Measurements from ENCODE around the gene VGLL4.

VGLL4 gene

DNA sequence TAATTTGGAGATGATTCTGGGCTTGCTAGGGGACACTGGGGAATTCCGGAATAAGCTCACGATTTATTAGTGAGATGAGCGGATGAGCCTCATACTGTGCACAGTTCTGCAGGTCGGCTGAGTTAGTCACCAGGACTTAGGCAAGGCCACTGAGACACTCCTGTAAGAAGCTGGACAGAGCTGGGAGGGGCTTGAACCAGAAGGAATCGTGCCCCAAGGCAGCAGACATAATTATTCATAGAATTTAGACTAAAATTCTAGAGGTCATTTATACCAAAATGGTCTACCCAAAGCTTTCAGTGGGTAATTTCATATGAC is 121.4 kb downstream of the VGLL4 start:
- Histone ChIP-seq H3K4me3 (ENCODE audit: insufficient read depth, low read length, poor library complexity, severe bottlenecking) (no peak overlapping the region), H3K9me2 (replicated peaks; ENCODE audit: insufficient read depth, low read length) (no peaks in the 10 kb centered on the region), H3K36me3 (ENCODE audit: low read length) (no peaks in the 10 kb centered on the region), H3K27ac (ENCODE audit: low read depth, low read length) (no peak overlapping the region), H3K9me3 (ENCODE audit: insufficient read depth, low read length) (no peaks in the 10 kb centered on the region), H3F3A (ENCODE audit: insufficient read depth) (no peaks in the 10 kb centered on the region), H3K4me2 (ENCODE audit: low read depth, low read length, poor library complexity, severe bottlenecking) (no peak overlapping the region), H3K9ac (ENCODE audit: low read length) (no peak overlapping the region), H3K79me2 (ENCODE audit: insufficient read depth, low read length) (no peaks in the 10 kb centered on the region), H3K27me3 (ENCODE audit: low read length) (no peaks in the 10 kb centered on the region), H2AFZ (ENCODE audit: low read depth, low read length, severe bottlenecking) (no peak overlapping the region), H4K20me1 (ENCODE audit: low read depth, low read length) (no peaks in the 10 kb centered on the region)
- TF ChIP-seq EZH2phosphoT487 (conservative IDR thresholded peaks at IDR 0.05; ENCODE audit: low read length) (no peak), CTCF (IDR thresholded peaks at IDR 0.05; ENCODE audit: insufficient read depth, low read length, poor library complexity, severe bottlenecking) (no peak)

- Histone ChIP-seq H2AFZ (ENCODE audit: low read depth, low read length, severe bottlenecking) (no peak overlapping the region), H3K36me3 (ENCODE audit: low read length) (no peaks in the 10 kb centered on the region), H3K9ac (ENCODE audit: low read length) (no peak overlapping the region), H4K20me1 (ENCODE audit: low read depth, low read length) (no peaks in the 10 kb centered on the region), H3K79me2 (ENCODE audit: insufficient read depth, low read length) (no peaks in the 10 kb centered on the region), H3K4me2 (ENCODE audit: low read depth, low read length, poor library complexity, severe bottlenecking) (no peak overlapping the region), H3K9me3 (ENCODE audit: insufficient read depth, low read length) (no peaks in the 10 kb centered on the region), H3K27me3 (ENCODE audit: low read length) (no peaks in the 10 kb centered on the region), H3K9me2 (replicated peaks; ENCODE audit: insufficient read depth, low read length) (no peaks in the 10 kb centered on the region), H3K27ac (ENCODE audit: low read depth, low read length) (no peak overlapping the region), H3F3A (ENCODE audit: insufficient read depth) (no peaks in the 10 kb centered on the region), H3K4me3 (ENCODE audit: insufficient read depth, low read length, poor library complexity, severe bottlenecking) (no peak overlapping the region)
- no peak for TF ChIP-seq EZH2phosphoT487 (conservative IDR thresholded peaks at IDR 0.05; ENCODE audit: low read length)
- no peak for TF ChIP-seq CTCF (IDR thresholded peaks at IDR 0.05; ENCODE audit: insufficient read depth, low read length, poor library complexity, severe bottlenecking)
Measured at GRCh38 chr3:11521167-11521566, 122.5 kb downstream of the VGLL4 start.

DNA sequence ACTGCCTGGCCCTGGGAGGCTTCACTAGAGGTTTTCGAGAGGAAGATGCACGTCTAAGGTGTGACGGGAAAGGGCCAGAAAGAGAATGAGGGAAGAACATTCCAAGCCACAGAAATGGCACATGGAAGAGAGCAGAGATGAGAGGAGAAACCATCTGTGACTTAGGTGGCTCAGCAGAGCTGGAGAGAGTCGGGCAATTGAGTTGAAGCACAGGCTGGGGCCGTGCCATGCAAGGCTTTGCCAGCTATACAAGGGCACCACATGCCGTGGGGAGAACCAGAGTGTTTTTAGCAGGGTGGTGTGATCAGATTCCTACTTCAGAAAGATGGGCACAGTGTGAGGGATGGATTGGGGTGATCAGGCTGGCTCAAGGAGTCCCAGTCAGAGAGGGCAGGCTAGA is 126.1 kb downstream of the VGLL4 start:
- H3K9me2 ChIP-seq (replicated peaks; ENCODE audit: insufficient read depth, low read length): no peaks in the 10 kb centered on the region
- no peaks in the 10 kb centered on the region for H4K20me1 ChIP-seq (ENCODE audit: low read depth, low read length)
- TF ChIP-seq EZH2phosphoT487 (conservative IDR thresholded peaks at IDR 0.05; ENCODE audit: low read length): no peak
- TF ChIP-seq CTCF (IDR thresholded peaks at IDR 0.05; ENCODE audit: insufficient read depth, low read length, poor library complexity, severe bottlenecking): no peak

More for the DNA sequence above, 126.1 kb downstream of the VGLL4 start:
- H3K27ac ChIP-seq (ENCODE audit: low read depth, low read length): no peak overlapping the region
- H3K4me2 ChIP-seq (ENCODE audit: low read depth, low read length, poor library complexity, severe bottlenecking): no peak overlapping the region
- H3F3A ChIP-seq (ENCODE audit: insufficient read depth): no peaks in the 10 kb centered on the region
- H3K79me2 ChIP-seq (ENCODE audit: insufficient read depth, low read length): no peaks in the 10 kb centered on the region
- H3K4me3 ChIP-seq (ENCODE audit: insufficient read depth, low read length, poor library complexity, severe bottlenecking): no peak overlapping the region
- no peaks in the 10 kb centered on the region for H3K27me3 ChIP-seq (ENCODE audit: low read length)
- no peaks in the 10 kb centered on the region for H3K36me3 ChIP-seq (ENCODE audit: low read length)
- H2AFZ ChIP-seq (ENCODE audit: low read depth, low read length, severe bottlenecking): no peak overlapping the region
- no peak overlapping the region for H3K9ac ChIP-seq (ENCODE audit: low read length)
- no peaks in the 10 kb centered on the region for H3K9me3 ChIP-seq (ENCODE audit: insufficient read depth, low read length)
